ENCODE results near the gene SIK3.
"Not testable (repeated sequence)": the region's sequence is repeated elsewhere in the genome, so short reads cannot be mapped to it uniquely, and the experiment has no call there.

Gene SIK3

GRCh38 chr11:117044287-117045035 lies 53.8 kb downstream of the SIK3 start:
- DNase-seq, result no peak

GRCh38 chr11:117042689-117043088 lies 55.5 kb downstream of the SIK3 start:
- DNase-seq, result no peak

- DNase-seq, result no peak
Observed at GRCh38 chr11:117039900-117040299, 58.3 kb downstream of the SIK3 start.

GRCh38 chr11:117039270-117039669 lies 59.0 kb downstream of the SIK3 start:
- no peak for DNase-seq

GRCh38 chr11:117037975-117038350 lies 60.3 kb downstream of the SIK3 start:
- DNase-seq, result no peak

- DNase-seq, result no peak
Observed at GRCh38 chr11:117037279-117037974, 60.8 kb downstream of the SIK3 start.

- no peak for DNase-seq
Observed at GRCh38 chr11:117034901-117035300, 63.3 kb downstream of the SIK3 start.

GRCh38 chr11:117026593-117027330 lies 71.5 kb downstream of the SIK3 start:
- DNase-seq, result no peak

- DNase-seq, result not testable (repeated sequence)
Observed at GRCh38 chr11:117023707-117024106, 74.5 kb downstream of the SIK3 start.

- no peak for DNase-seq
Observed at GRCh38 chr11:117023178-117023577, 75.0 kb downstream of the SIK3 start.

- DNase-seq, result no peak
Observed at GRCh38 chr11:117022526-117022925, 75.7 kb downstream of the SIK3 start.

- DNase-seq, result no peak
Observed at GRCh38 chr11:117020869-117021564, 77.2 kb downstream of the SIK3 start.

GRCh38 chr11:117020287-117020686 lies 77.9 kb downstream of the SIK3 start:
- DNase-seq, result no peak

- DNase-seq, result no peak
Observed at GRCh38 chr11:117019871-117020270, 78.4 kb downstream of the SIK3 start.

GRCh38 chr11:117017456-117017855 lies 80.8 kb downstream of the SIK3 start:
- no peak for DNase-seq

GRCh38 chr11:117016747-117017146 lies 81.5 kb downstream of the SIK3 start:
- DNase-seq, result no peak

GRCh38 chr11:117016246-117016645 lies 82.0 kb downstream of the SIK3 start:
- no peak for DNase-seq

- no peak for DNase-seq
Observed at GRCh38 chr11:117011541-117011898, 86.7 kb downstream of the SIK3 start.

- no peak for DNase-seq
Observed at GRCh38 chr11:117010808-117011540, 87.3 kb downstream of the SIK3 start.

GRCh38 chr11:117009905-117010605 lies 88.2 kb downstream of the SIK3 start:
- DNase-seq, result no peak

GRCh38 chr11:117005758-117006157 lies 92.5 kb downstream of the SIK3 start:
- no peak for DNase-seq

Measured in bone marrow (tissue), 2 donors.